GM19397 (cell line): ENCODE data around the gene SYT9.
"Not testable (repeated sequence)": the region's sequence is repeated elsewhere in the genome, so short reads cannot be mapped to it uniquely, and the experiment has no call there.

Experiments used
- ATAC-seq: cut with Tn5 transposase; IDR thresholded peaks from one replicate; pipeline ENCODE4 v1.9.1; 2021; ENCODE audit warnings: mild to moderate bottlenecking, moderate library complexity; ENCODE audit not compliant: unreplicated experiment

Gene SYT9

GRCh38 chr11:7495882-7496551 lies 244.3 kb downstream of the SYT9 start:
- ATAC-seq, result peak; percentile 93

GRCh38 chr11:7498193-7498592 lies 246.5 kb downstream of the SYT9 start:
- ATAC-seq, result no peak

- no peak for ATAC-seq
Observed at GRCh38 chr11:7499081-7499480, 247.4 kb downstream of the SYT9 start.

GRCh38 chr11:7500251-7500650 lies 248.5 kb downstream of the SYT9 start:
- ATAC-seq, result no peak

- ATAC-seq, result no peak
Observed at GRCh38 chr11:7501251-7501650, 249.5 kb downstream of the SYT9 start.

- no peak for ATAC-seq
Observed at GRCh38 chr11:7501894-7502293, 250.2 kb downstream of the SYT9 start.

GRCh38 chr11:7506243-7506642 lies 254.5 kb downstream of the SYT9 start:
- no peak for ATAC-seq

GRCh38 chr11:7508087-7508486 lies 256.4 kb downstream of the SYT9 start:
- no peak for ATAC-seq

- ATAC-seq, result no peak
Observed at GRCh38 chr11:7509966-7510365, 258.3 kb downstream of the SYT9 start.

- ATAC-seq, result no peak
Observed at GRCh38 chr11:7511401-7511800, 259.7 kb downstream of the SYT9 start.

- peak; percentile 62 for ATAC-seq
Observed at GRCh38 chr11:7512525-7513233, 261.0 kb downstream of the SYT9 start.

- ATAC-seq, result peak; percentile 74
Observed at GRCh38 chr11:7513234-7514098, 261.8 kb downstream of the SYT9 start, which contains the start of gene PPFIBP2. TSS of gene PPFIBP2 (plus strand) at chr11:7513999. CDS start at chr11:7549476, 35,477 bp downstream.

- peak; percentile 2 for ATAC-seq
Observed at GRCh38 chr11:7514099-7514591, 262.4 kb downstream of the SYT9 start.

- ATAC-seq, result no peak
Observed at GRCh38 chr11:7515447-7515886, 263.8 kb downstream of the SYT9 start.

- ATAC-seq, result no peak
Observed at GRCh38 chr11:7516475-7516874, 264.8 kb downstream of the SYT9 start.

GRCh38 chr11:7517743-7518142 lies 266.0 kb downstream of the SYT9 start:
- not testable (repeated sequence) for ATAC-seq
